Measurements from ENCODE around the gene CDH13.

The CDH13 gene

GRCh38 chr16:83070416-83071209, 443.8 kb downstream of the CDH13 start:
- no peak for FAIRE-seq

GRCh38 chr16:83075956-83076355, 449.2 kb downstream of the CDH13 start:
- FAIRE-seq: no peak

- no peak for FAIRE-seq
Measured at GRCh38 chr16:83083361-83083760, 456.6 kb downstream of the CDH13 start.

GRCh38 chr16:83085660-83086059, 458.9 kb downstream of the CDH13 start:
- FAIRE-seq: no peak

- no peak for FAIRE-seq
Measured at GRCh38 chr16:83095941-83096692, 469.3 kb downstream of the CDH13 start.

- no peak for FAIRE-seq
Measured at GRCh38 chr16:83098536-83098935, 471.8 kb downstream of the CDH13 start.

GRCh38 chr16:83100679-83101078, 473.9 kb downstream of the CDH13 start:
- FAIRE-seq: no peak

- no peak for FAIRE-seq
Measured at GRCh38 chr16:83102336-83102735, 475.6 kb downstream of the CDH13 start.

GRCh38 chr16:83105279-83106077, 478.7 kb downstream of the CDH13 start:
- no peak for FAIRE-seq

GRCh38 chr16:83109490-83110125, 482.8 kb downstream of the CDH13 start:
- FAIRE-seq: no peak

- FAIRE-seq: no peak
Measured at GRCh38 chr16:83110269-83110668, 483.5 kb downstream of the CDH13 start.

- no peak for FAIRE-seq
Measured at GRCh38 chr16:83113317-83113716, 486.5 kb downstream of the CDH13 start.

GRCh38 chr16:83113811-83114210, 487.0 kb downstream of the CDH13 start:
- no peak for FAIRE-seq

GRCh38 chr16:83115491-83116232, 488.9 kb downstream of the CDH13 start:
- no peak for FAIRE-seq

- no peak for FAIRE-seq
Measured at GRCh38 chr16:83116274-83116892, 489.6 kb downstream of the CDH13 start.

GRCh38 chr16:83117810-83118209, 491.0 kb downstream of the CDH13 start:
- no peak for FAIRE-seq

- FAIRE-seq: no peak
Measured at GRCh38 chr16:83118365-83118764, 491.6 kb downstream of the CDH13 start.

GRCh38 chr16:83125999-83126568, 499.3 kb downstream of the CDH13 start:
- FAIRE-seq: no peak

GRCh38 chr16:83128041-83128440, 501.3 kb downstream of the CDH13 start:
- no peak for FAIRE-seq

GRCh38 chr16:83130039-83130438, 503.3 kb downstream of the CDH13 start:
- FAIRE-seq: no peak

GRCh38 chr16:83134638-83135037, 507.9 kb downstream of the CDH13 start:
- FAIRE-seq: no peak
